K562 treated with DMSO at 1 percent for 24 hours (cell line): Measurements from ENCODE around the gene TMEM201. TPM values are rescaled to one million over a fixed set of nuclear protein-coding genes. Genes with fewer than 3 reads are reported as not detected.

Experiments
- total RNA-seq: library from RNA; unstranded; fragments of 300-600 nt; gene quantifications from 2 replicates; pipeline ENCODE4 v1.2.3, GENCODE V29; 2022; ENCODE audit warnings: low read depth; ENCODE audit not compliant: insufficient read depth

The TMEM201 gene
- total RNA-seq, result 24.2 and 26.1 TPM in 2 replicates

GRCh38 chr1:9588551-9589143 lies at the start of gene TMEM201:
Gene TMEM201 (plus strand): TSS chr1:9588911. CDS start chr1:9588931, 20 bp downstream.

GRCh38 chr1:9539165-9539828 lies 49.4 kb upstream of the TMEM201 start, which contains the start of gene SLC25A33:
Gene SLC25A33 (plus strand): TSS chr1:9539465. CDS start chr1:9539692, 227 bp downstream.

DNA sequence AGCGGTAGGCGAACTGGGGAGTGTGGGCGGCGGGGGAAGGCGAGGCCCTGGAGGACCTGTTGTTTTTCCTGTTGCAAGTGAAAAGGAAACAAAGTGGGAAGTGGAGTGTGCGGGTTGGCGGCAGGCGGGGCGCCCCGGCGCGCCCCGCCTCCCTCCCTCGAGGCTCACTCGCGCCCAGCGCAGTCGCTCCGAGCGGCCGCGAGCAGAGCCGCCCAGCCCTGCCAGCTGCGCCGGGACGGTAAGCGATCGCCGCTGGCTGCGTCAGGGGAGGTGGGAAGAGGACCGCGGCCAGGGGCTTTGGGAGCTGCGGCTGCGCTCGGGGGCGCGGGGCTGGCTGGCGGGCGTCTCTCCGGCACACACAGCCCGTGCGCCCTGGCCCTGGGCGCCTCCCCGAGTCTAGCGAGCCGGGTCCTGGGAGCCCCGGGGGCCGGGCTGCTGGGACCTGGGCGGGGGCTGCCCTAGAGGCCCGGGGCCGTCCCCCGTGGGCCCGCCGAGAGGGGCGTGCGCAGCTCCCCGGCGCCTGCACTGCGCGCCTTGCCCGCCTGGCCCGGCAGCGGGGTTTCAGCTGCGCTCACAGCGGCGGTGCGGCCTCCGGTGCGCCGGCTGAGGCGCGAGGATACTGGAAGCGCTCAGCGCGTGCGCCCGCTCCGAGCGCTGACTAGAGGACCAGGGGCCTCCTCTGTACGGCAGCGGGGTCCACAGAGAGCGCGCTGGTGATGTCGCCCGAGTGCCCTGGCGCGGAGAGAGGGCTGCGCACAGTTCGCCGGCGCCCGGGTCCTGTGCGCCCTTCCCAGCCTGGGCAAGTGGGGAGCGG lies 63.1 kb downstream of the TMEM201 start, which contains the start of gene PIK3CD:
TSS of gene PIK3CD (plus strand) at position 167 of the 814 bp plus-strand sequence. CDS start 58,725 bp downstream, outside the sequence.

Other genes starting within 250 kb of the TMEM201 start
- 11.3 and 12.1 TPM in 2 replicates for gene SLC25A33, start 49.4 kb upstream of the TMEM201 start, total RNA-seq
- gene PIK3CD, start 62.8 kb downstream of the TMEM201 start, total RNA-seq, result 42.0 and 43.2 TPM in 2 replicates
- gene CLSTN1, start 235.1 kb downstream of the TMEM201 start, total RNA-seq, result 85.3 and 86.2 TPM in 2 replicates